WI38 (cell line): ENCODE results near the gene BANP.

Source experiments
- H3K4me3 ChIP-seq: 2 replicates; pipeline ENCODE4 v1.5.1; 2011; ENCODE audit warnings: low read depth, mild to moderate bottlenecking, control low read depth, low read length
- TF ChIP-seq, protein P1 (sequence below): IDR thresholded peaks from 2 replicates; pipeline ENCODE4 v1.5.1; 2012; ENCODE audit warnings: low read depth, mild to moderate bottlenecking, control low read depth, low read length

Gene BANP

DNA sequence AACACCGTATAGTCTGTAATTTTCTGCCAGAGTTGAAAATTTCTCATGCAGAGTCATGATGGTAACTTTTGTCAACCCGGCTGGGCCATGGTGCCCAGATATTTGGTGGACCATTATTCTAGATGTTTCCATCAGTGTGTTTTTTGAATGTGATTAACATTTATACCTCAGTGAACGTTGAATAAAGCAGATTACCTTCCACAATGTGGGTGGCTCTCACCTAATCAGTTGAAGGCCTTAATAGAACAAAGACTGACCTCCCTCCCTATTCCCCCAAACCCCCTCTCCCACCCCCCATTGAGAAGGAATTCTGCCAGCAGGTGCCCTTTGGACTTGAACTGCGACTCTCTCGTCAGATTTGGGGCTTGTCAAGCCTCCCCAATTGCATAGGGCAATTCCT, 8.6 kb upstream of the BANP start:
- TF ChIP-seq, protein P1, sequence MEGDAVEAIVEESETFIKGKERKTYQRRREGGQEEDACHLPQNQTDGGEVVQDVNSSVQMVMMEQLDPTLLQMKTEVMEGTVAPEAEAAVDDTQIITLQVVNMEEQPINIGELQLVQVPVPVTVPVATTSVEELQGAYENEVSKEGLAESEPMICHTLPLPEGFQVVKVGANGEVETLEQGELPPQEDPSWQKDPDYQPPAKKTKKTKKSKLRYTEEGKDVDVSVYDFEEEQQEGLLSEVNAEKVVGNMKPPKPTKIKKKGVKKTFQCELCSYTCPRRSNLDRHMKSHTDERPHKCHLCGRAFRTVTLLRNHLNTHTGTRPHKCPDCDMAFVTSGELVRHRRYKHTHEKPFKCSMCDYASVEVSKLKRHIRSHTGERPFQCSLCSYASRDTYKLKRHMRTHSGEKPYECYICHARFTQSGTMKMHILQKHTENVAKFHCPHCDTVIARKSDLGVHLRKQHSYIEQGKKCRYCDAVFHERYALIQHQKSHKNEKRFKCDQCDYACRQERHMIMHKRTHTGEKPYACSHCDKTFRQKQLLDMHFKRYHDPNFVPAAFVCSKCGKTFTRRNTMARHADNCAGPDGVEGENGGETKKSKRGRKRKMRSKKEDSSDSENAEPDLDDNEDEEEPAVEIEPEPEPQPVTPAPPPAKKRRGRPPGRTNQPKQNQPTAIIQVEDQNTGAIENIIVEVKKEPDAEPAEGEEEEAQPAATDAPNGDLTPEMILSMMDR = no peak
- H3K4me3 ChIP-seq = no peak overlapping the region

DNA sequence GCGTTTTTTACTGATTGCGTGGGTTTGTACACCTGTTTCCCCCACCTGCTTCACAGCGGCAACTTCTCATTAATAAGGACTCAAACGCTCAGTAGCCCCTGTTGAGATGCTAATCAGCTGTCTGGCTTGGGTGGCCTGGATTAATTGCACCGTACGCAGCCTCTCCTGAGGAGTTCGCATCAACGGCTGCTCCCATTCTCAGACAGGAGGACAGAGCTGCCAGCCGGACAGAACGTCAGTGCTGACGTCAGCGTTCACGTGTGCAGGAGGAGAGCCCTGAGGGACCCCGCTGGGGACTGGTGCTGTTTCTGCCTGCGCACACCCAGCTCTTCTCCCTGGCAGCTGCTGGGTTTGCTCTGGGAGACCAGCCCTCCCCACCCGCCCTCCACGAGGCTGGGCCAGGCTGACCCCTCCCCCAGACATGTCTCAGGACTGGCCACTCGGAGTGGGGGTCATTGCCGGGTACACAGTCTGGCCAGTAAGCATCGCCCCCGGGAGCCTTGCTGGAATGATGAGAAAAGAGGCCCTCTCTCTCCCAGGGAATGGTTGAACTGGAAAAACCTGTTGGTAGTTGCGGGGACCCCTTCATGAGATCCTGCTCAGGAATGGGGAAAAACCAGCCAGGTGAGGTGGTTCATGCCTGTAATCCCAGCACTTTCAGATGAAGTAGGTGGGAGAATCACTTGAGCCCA, 5.7 kb upstream of the BANP start:
- TF ChIP-seq, protein P1 = no peak
- no peak overlapping the region for H3K4me3 ChIP-seq

DNA sequence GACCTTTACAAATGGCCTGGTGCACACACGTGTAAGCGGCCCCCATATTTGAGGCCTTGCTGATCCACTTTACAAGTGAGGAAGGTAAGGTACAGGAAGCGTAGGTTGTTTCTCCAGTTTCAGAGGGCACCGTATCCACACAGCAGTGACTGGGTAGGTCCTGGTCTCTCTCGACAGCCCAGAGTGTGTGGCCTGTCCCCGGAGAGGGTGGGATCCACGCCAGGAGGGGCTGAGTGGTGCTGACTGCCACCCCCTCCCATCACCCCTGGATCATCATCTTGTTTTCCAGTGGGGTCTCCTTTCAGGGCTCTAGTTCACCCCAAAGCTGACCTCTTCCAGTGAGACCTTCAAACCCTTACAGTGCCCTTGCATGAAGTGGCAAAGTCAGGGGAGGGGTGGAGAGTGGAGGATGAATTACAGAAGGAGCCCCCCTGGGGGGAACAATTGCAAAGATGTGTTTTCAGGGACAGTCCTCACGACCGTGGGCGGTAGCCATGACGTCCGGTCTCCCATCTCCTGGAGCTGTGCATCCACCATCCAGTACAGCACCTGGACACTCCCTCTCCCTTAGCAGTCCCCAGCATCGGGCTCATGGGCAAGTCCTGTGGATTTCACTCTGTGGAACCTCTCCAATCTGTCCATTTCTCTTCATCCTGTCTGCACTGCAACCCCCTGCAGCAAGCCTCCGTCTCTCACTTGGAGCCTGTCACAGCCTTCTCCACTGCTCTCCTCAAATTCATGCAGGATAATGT, 4.5 kb upstream of the BANP start:
- H3K4me3 ChIP-seq = no peak overlapping the region
- TF ChIP-seq, protein P1 = no peak

DNA sequence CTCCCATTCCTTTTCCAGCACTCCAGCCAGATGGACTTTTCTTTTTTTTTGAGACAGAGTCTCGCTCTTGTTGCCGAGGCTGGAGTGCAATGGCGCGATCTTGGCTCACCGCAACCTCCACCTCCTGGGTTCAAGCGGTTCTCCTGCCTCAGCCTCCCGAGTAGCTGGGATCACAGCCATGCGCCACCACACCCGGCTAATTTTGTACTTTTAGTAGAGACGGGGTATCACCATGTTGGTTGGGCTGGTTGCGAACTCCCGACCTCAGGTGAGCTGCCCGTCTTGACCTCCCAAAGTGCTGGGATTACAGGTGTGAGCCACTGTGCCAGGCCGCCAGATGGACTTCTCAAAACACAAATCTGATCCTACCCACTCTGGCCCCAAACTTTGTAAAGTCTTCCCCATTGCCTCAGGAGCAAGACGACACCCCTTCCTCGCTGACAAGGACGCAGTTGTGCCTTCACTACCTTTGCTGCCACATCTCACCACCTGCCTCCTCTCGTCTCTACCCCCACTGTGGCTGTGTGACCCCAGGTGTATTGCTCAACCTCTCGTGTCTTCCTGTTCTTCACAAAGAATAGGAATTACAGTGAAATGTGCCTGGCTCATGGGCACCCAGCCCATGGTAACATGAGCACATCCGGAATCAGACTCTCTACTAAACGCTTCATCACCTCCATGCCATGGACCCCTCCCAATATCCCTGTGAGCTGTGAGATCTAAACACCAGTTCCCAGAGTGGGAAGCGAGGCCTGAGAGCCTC, 3.7 kb upstream of the BANP start:
- no peak overlapping the region for H3K4me3 ChIP-seq
- TF ChIP-seq, protein P1 = no peak

DNA sequence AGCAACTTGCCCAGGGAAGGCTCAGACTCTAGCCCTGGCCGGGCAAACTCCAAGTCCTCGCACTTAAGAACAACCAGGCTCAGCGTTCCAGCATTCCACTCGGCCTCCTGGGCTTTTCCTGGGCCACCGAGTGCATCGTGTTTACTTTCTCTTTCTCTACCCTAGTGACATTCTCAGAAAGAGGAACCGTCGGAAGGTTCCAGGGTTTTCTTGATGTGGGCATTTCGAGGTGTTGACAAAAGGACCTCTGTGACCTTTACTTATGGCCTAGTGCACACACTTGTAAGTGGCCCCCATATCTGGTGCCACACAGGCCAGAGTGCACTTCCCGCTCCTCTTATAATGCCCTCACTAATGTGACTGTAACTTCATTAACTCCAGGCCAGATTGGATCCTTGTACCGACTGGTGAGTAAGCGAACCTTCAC, 3.1 kb upstream of the BANP start:
- H3K4me3 ChIP-seq = no peak overlapping the region
- TF ChIP-seq, protein P1 = no peak

DNA sequence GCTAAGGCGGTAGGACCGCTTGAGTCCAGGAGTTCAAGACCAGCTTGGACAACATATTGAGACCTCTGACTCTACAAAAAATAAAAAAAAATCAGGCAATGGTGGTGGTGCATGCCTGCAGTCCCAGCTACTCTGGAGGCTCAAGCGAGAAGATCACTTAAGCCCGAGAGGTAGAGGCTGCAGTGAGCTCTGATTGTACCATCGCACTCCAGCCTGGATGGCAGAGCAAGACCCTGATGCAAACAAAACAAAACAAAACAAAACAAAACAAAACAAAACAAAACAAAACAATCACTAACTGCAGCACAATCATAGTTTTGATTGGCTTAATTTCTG, 2.5 kb upstream of the BANP start:
- no peak overlapping the region for H3K4me3 ChIP-seq
- TF ChIP-seq, protein P1 = no peak
